Heart right ventricle (tissue), 16 donors: ENCODE results near the gene TDRKH. TPM values are rescaled to one million over a fixed set of nuclear protein-coding genes. Genes with fewer than 3 reads are reported as not detected.

Source experiments
- ATAC-seq, 8 donors: fragments of 200-7000 bp; cut with Tn5 transposase; one replicate each; pipeline ENCODE4 v1.9.1; 2020; ENCODE audit warnings: mild to moderate bottlenecking in 8 of 8, moderate library complexity in 8 of 8, moderate number of reproducible peaks in 1 of 8
- DNase-seq, 2 donors: peaks; one replicate each; pipeline ENCODE4 v3.0.0-alpha.2; 2020
- H3K27ac ChIP-seq, 10 donors: fragments of 200-600 bp; sonication (generic) in 2 of 10; one replicate each; pipeline versions ENCODE4 v1.5.0 to v1.8.0; 2020 to 2022; ENCODE audit warnings: mild to moderate bottlenecking in 3 of 10
- H3K27me3 ChIP-seq, 7 donors: fragments of 200-600 bp; one replicate each; pipeline ENCODE4 v1.8.0; 2021 to 2022; ENCODE audit warnings: mild to moderate bottlenecking in 2 of 7
- H3K36me3 ChIP-seq, 9 donors: fragments of 200-600 bp; sonication (generic) in 1 of 9; one replicate each; pipeline versions ENCODE4 v1.5.0 to v1.8.0; 2020 to 2022; ENCODE audit warnings: mild to moderate bottlenecking in 2 of 9
- H3K4me1 ChIP-seq, 9 donors: fragments of 200-600 bp; sonication (generic) in 1 of 9; one replicate each; pipeline versions ENCODE4 v1.5.0 to v1.8.0; 2020 to 2022; ENCODE audit warnings: mild to moderate bottlenecking in 4 of 9
- H3K4me3 ChIP-seq, 10 donors: fragments of 200-600 bp; sonication (generic) in 2 of 10; one replicate each; pipeline versions ENCODE4 v1.5.0 to v1.8.0; 2020 to 2022; ENCODE audit warnings: mild to moderate bottlenecking in 7 of 10, moderate library complexity in 2 of 10
- H3K9me3 ChIP-seq, 11 donors: fragments of 200-600 bp in 10 of 11; sonication (generic) in 2 of 11; one replicate each; pipeline versions ENCODE4 v1.5.0 to v1.8.0; 2013 to 2022; ENCODE audit warnings: mild to moderate bottlenecking in 2 of 11, control low read depth in 1 of 11, moderate library complexity in 1 of 11
- CTCF ChIP-seq, 9 donors: fragments of 200-600 bp; sonication (generic) in 2 of 9; IDR thresholded peaks; one replicate each; pipeline versions ENCODE4 v1.5.0 to v1.8.0; 2021 to 2022; ENCODE audit warnings: antibody characterized with exemption in 9 of 9, mild to moderate bottlenecking in 5 of 9, moderate library complexity in 1 of 9
- WGBS, 2 donors: extraction: QIAGEN DNeasy Blood & Tissue Kit; methylation state at CpG; one replicate each; pipeline ENCODE4 v1.1.7; 2013; ENCODE audit warnings: inconsistent platforms in 1 of 2; 5-methylcytosine and 5-hydroxymethylcytosine counted together
- intact Hi-C, 10 donors: fragments of 100-400 bp; cut with DNase I; formaldehyde crosslinking; loops; one replicate each; pipeline versions ENCODE4 v1.11.1 to v1.14.2; 2022
- long read RNA-seq, 3 donors: library from polyadenylated mRNA; unstranded; transcript quantifications; one replicate each; pipeline ENCODE4 v2.0.0, GENCODE V29; 2020 to 2021
- polyA plus RNA-seq, 2 donors: library from polyadenylated mRNA; stranded (reverse); fragments of 200-250 nt; gene quantifications; one replicate each; pipeline ENCODE4 v1.2.3, GENCODE V29; 2013
- total RNA-seq, 10 donors: library from RNA; stranded (reverse); fragmentation: NEBNext Ultra II Directional in 3 of 10; extraction: Animal tissue kit (Norgen Biotek cat#: 25700) in 3 of 10; gene quantifications; one replicate each; pipeline versions ENCODE4 v1.2.1 to v1.2.4, GENCODE V29; 2021 to 2023
- donor health status: Arrhythmogenic right ventricular cardiomyopathy.
- donor health status: ischemic (EF 13 %, LVEDD 7.1; RV severe dilation, severe dysfunction).
- donor health status: healthy with polysubstance abuse.
- donor health status: DM: no; HTN: yes; CAD: no.
- donor health status: DM: no; HTN: no; CAD: no.
- donor health status: ischemic (EF 25% LVEDD 6.9; RV normal size, moderate dysfunction).
- donor health status: ischemic (EF 25% LVEDD 5.7; RV mildly dilated, moderate dysfunction).
- donor health status: healthy.
- donor health status: DM: yes; HTN: yes; CAD: no.
- donor health status: Ischemic cardiomyopathy.
- donor health status: ischemic (EF 35%, LVEDD 5.7; RV mildly dilated, moderate dysfunction).
- donor health status: nonischemic (EF 11% LVEDD 7.7; RV severe dilation, severe dysfunction).
- donor health status: DM: yes; HTN: yes; CAD: no.
- donor health status: PGD.
- donor health status: ischemic (EF 29% LVEDD 5.4; RV normal size, mild dysfunction).
- donor health status: nonischemic (EF 23%, LVEDD 6.1; RV moderate dilation, normal function).

TDRKH gene
- total RNA-seq (1 to 10 TPM; 3.4 to 7.6 (median 5.1) TPM), polyA plus RNA-seq (1 to 10 TPM; 3.6 to 4.9 TPM)
- long read RNA-seq, donor 1, partial matches to known transcripts, result 1 of 8 reads
- long read RNA-seq, donor 1, other reads (novel, unspliced or antisense), result 4 of 8 reads
- long read RNA-seq, donor 2, transcript TDRKH-203 (13 exons, 2,824 nt), result major isoform, 9 of 16 reads
- long read RNA-seq, donor 2, partial matches to known transcripts, result 1 of 16 reads
- long read RNA-seq, donor 2, other reads (novel, unspliced or antisense), result 2 of 16 reads
- long read RNA-seq, donor 3, transcript TDRKH-207 (13 exons, 2,768 nt), result major isoform, 5 of 14 reads
- long read RNA-seq, donor 3, partial matches to known transcripts, result 2 of 14 reads
- long read RNA-seq, donor 3, other reads (novel, unspliced or antisense), result 3 of 14 reads

DNA sequence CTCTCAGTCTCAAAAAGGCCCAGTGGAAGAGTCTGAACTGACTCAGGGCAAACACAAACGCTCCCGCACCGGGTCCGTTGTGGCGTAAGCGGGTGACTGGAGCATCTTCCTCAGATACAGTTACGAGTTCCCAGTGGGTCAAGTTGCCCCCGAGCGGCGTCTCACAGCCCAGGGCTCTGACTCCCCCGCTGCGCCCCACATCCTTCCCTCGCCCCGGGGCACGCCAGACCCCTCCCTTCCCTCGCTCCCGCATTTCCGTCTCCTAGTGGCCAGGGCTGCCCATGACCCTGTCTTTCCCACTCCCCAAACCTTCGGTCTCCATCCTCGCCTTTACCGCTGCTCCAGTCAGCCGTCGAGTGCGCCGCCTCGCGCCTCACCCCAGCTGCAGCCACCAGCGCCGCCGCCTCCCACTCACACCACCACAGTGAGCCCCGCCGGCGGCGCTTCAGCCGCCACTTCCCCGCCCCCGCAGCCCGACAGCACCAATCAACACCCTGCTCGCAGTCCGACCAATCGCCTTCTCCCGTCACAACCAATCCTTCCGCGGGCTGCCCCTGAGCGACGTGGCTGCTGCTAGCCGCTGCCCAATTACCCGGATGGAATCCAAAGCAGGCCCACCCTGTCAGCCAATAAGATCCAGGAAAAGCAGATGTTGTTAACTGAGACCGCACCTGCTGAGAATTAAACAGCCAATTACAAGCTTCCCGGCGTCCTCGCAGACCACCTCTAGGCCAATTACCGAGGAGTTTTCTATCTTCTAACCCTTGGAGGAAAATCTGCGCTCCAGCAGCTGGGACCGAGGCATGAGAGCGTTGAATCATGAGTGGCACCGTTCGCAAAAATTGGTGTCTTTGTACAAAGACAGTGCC, at the start of gene TDRKH:
Gene TDRKH (minus strand): TSS at position 430 of the 869 bp plus-strand sequence. CDS start 7,478 bp downstream, outside the sequence.
- peaks cover 0 to 25% (median 14%) of the 10 kb centered on the region in 9 donors for H3K4me1 ChIP-seq
- peak in 6 of 9 donors; percentile 22 to 53 (median 40) for TF ChIP-seq CTCF (IDR thresholded peaks at IDR 0.05)
- WGBS, 2 donors, result 1% methylated on average over 58 of the region's 58 CpGs
- H3K4me3 ChIP-seq, result peak within 1 kb of the TSS; percentile 55 to 81 (median 70)
- no peaks in the 10 kb centered on the region for H3K27me3 ChIP-seq
- peaks cover 0 to 10% (median 0%) of the 10 kb centered on the region in 9 donors for H3K36me3 ChIP-seq
- no peaks in the 10 kb centered on the region for H3K9me3 ChIP-seq
- peak; percentile 96 to 99 for DNase-seq
- ATAC-seq, result peak; percentile 99 to 100 (median 100)
- intact Hi-C loops, result no loop called here
- peak within 1 kb of the TSS in 8 of 10 donors; percentile 1 to 64 (median 52) for H3K27ac ChIP-seq

DNA sequence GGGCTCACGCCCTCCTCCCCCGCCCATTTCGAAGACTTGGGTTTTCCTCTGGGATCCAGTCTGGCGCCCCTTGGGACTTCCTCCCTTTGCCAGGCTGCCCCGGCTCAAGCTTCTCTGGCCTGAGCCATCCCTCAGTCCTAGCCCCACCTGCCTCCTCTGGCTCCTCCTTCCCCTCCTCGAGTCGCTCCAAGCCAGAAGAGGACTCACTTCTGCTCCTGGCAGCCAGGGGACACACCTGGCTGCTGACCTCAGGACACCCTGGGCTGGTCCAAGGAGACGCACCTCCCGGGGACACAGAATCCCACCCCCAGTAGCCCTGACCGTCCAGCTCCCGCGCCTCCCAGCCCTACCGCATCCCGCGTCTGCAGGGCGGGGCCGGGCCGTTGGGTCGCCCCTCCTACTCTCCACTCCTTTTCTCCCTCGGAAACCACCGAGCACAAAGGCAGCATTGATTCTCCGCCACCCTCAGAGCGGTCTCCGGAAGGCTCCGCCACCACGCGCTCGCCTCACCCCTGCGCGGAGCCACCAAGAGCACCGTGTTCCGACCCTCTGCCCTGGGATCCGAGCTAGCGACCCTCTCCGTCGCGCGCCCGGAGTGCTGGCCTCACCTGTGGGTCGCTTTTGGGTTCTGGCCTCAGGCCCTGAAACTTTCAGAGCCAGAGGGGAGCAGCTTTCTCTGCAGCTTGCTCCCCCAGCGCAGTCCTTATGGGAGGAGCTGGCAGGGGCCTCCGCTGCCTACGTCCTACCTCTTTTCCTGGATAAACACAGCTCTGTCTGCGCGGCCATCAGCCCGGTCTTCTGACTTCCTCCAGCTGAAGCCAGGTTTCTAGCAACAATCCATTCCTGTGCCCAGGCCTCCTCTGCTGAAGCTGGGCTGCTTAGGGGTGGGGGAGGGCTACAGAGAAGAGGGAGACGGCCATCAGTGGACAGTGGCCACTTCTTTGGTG, 49.4 kb upstream of the TDRKH start, which contains the start of gene C2CD4D:
Gene C2CD4D (minus strand): TSS at position 364 of the 947 bp plus-strand sequence. CDS start 831 bp downstream, outside the sequence.
- H3K36me3 ChIP-seq, result no peaks in the 10 kb centered on the region
- 4 to 8% methylated on average over 47 of the region's 47 CpGs for WGBS, 2 donors
- ATAC-seq (peak; percentile 45 to 69 (median 58)), DNase-seq (peak in 1 of 2 donors; percentile 31)
- no peaks in the 10 kb centered on the region for H3K9me3 ChIP-seq
- H3K27ac ChIP-seq, result peak within 1 kb of the TSS in 5 of 10 donors; percentile 20 to 56 (median 47)
- intact Hi-C loops, result loop anchor here in 7 of 10 donors (5.0 to 10.0 kb wide), 9 partner anchors 145 to 395 kb away; partner anchors contain the start of gene POGZ (in 1 of the 7)
- peaks cover 6 to 29% (median 21%) of the 10 kb centered on the region in 9 donors for H3K4me1 ChIP-seq
- H3K27me3 ChIP-seq, result peaks cover 13 to 66% (median 44%) of the 10 kb centered on the region in 7 donors
- peak within 1 kb of the TSS in 9 of 10 donors; percentile 36 to 58 (median 50) for H3K4me3 ChIP-seq
- TF ChIP-seq CTCF (IDR thresholded peaks at IDR 0.05), result no peak

GRCh38 chr1:151839082-151839412, 48.7 kb upstream of the TDRKH start:
- peaks cover 13 to 61% (median 43%) of the 10 kb centered on the region in 7 donors for H3K27me3 ChIP-seq
- peak overlapping the region in 1 of 10 donors; percentile 20 for H3K27ac ChIP-seq
- 11% methylated on average over 16 of the region's 16 CpGs for WGBS, 2 donors
- no peaks in the 10 kb centered on the region for H3K36me3 ChIP-seq
- peak overlapping the region in 9 of 10 donors; percentile 36 to 58 (median 50) for H3K4me3 ChIP-seq
- intact Hi-C loops, result loop anchor here in 7 of 10 donors (5.0 to 10.0 kb wide), 9 partner anchors 144 to 394 kb away; partner anchors contain the start of gene POGZ (in 1 of the 7)
- no peak for TF ChIP-seq CTCF (IDR thresholded peaks at IDR 0.05)
- H3K9me3 ChIP-seq, result no peaks in the 10 kb centered on the region
- no peak for DNase-seq
- ATAC-seq, result peak in 3 of 8 donors; percentile 2 to 5 (median 5)
- H3K4me1 ChIP-seq, result peaks cover 6 to 29% (median 21%) of the 10 kb centered on the region in 9 donors
